Activated CD4-positive, CD25-positive, alpha-beta regulatory T cell treated with anti-CD3 and anti-CD28 coated beads, Interleukin-2, amount 50 U/mL, for 24 hours (primary cell): ENCODE results near the gene SELENBP1.
"Not testable (repeated sequence)": the region's sequence is repeated elsewhere in the genome, so short reads cannot be mapped to it uniquely, and the experiment has no call there.

Experiments
- ATAC-seq, 2 donors: fragments of 150-1000 bp; cut with Tn5 transposase; one replicate each; pipeline ENCODE4 v1.10.0; 2021; ENCODE audit warnings: mild to moderate bottlenecking in 1 of 2, moderate library complexity in 1 of 2

SELENBP1 gene

DNA sequence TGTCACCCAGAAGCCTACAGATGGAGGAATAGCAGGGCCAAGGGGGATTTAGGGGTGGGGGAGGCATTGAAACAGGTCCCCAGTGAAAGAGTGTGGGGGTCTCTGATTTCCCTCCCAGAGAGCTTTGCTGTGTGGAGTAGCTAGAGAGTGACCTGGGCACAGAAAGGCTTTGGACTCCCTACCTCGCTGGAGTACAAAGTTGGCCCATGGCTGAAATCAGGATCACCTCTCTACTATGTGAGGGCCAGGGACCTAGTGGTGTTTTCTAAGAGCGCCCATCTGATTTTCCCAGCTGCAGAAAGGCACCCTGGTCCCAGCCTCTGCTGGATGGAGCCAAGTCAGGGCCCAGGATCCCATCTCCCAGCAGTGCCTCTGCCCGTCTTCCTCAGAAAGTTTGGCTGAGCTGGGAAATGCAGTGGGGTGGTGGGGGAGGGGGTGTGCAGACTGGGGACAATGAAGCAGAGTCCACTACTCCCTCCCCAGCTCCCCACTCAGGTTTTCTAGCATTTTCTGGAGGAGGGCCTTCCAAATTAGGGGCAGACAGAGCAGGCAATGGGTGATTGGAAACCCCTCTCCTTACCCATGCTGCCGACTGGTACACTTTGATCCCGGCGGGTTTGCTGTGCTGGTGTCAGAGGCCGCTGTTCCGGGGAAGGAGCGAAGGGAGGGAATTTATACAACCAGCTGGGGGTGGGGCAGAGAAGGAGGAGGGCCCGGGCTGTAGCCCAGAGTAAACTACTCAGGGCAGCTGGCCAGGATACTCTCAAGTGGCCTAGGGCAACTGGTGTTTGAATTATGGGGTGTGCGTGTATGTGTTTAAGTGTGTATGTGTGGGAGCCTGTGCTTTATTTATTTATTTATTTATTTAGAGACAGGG lies at the start of gene SELENBP1:
Gene SELENBP1, minus strand, starts transcription at position 648 of the 877 bp plus-strand sequence. Its CDS starts 64 bp downstream, at position 584.
- ATAC-seq: no peak

DNA sequence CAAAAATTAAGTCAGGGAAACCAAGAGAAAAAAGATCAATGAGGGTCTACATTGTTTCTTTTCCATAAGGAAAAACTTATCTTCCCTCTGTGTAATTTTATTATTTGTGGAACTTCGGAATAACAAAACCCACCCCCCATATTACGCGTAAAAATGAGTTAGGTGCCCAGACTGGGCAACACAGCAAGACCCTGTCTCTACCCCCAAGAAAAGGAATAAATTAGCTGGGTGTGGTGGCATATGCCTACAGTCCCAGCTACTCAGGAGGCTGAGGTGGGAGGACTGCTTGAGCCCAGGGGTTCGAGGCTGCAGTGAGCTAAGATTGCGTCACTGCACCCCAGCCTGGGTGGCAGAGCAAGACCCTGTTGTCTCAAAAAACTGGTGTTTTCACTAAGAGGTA lies 47.3 kb upstream of the SELENBP1 start:
- no peak for ATAC-seq

DNA sequence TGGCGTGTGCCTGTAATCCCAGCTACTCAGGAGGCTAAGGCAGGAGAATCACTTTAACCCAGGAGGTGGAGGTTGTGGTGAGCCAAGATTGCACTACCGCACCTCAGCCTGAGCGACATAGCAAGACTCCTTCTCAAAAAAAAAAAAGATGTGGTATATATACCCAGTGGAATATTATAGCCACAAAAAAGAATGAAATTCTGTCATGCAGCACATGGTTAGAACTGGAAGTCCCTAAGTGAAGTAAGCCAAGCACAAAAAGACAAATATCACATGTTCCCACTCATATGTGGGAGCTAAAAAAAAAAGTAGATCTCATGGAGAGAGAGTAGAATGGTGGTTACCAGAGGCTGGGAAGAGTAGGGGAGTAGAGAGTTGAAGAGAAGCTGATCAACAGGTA lies 45.6 kb upstream of the SELENBP1 start:
- no peak for ATAC-seq

DNA sequence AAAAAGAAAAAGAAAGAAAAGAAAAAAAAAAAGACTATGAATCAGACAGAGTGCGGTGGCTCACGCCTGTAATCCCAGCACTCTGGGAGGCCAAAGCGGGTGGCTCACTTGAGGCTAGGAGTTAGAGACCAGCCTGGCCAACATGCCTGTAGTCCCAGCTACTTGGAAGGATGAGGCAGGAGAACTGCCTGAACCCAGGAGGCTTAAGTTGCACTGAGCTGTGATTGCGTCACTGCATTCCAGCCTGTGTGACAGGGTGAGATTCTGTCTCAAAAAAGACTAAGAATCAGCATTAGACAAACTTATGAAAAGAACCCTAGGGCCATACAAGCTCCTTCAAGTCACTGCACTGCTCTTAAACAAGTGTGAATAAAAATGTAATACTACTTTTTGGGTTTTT lies 43.7 kb upstream of the SELENBP1 start:
- no peak for ATAC-seq

DNA sequence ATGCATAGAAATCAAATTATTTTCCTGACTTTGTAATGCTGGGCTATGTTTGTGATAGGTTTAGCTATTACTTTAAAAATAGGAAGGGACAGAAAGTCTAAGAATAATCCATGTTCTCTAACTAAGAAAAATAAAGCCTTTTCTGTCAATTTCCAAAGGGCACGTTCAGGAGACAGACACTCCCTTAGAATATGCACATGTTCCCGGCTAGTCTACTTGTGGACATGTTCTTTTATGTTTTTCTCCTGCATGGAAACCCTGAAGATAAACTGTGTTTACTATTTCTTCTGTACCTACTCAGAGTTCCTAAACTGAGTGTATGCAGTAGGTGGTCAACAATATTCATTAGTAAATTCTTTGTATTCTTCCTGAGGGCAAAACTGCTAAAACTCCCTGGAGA lies 39.4 kb upstream of the SELENBP1 start:
- ATAC-seq: no peak

DNA sequence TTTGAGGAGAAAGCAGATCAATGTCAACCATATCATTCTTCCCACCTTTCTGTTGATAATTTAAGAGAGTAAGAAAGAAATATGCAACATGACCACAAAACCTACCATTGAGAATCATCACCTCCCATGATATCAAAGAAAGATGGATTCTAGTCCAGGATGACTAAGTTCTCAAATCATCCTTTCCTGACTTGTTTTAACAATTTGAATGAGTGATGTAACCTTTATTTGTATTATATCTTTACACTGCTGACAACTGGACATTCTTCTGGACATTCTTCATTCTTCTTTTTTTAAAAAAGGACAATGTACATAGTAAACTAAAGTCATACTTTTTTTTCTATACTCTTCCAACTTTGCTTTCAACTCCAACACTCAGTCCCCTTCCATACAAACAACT lies 36.4 kb upstream of the SELENBP1 start:
- no peak for ATAC-seq

DNA sequence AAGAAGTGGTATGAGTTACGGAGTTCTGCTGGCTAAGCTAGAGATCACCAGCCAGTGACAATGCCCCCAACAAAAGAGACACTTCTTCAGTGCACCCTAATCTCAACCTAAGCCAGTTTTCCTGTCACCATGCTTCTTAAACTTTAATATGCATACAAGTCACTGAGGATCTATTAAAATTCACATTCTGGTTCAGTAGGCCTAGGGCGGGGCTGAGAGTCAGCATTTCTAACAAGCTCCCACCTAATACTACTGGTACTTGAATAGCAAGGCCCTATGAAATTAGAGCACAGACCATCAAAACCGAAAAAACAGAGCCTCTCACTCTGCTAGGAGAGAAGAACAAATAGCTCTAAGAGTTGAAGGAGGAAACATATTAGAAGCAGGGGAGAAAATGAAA lies 34.8 kb upstream of the SELENBP1 start:
- no peak for ATAC-seq

DNA sequence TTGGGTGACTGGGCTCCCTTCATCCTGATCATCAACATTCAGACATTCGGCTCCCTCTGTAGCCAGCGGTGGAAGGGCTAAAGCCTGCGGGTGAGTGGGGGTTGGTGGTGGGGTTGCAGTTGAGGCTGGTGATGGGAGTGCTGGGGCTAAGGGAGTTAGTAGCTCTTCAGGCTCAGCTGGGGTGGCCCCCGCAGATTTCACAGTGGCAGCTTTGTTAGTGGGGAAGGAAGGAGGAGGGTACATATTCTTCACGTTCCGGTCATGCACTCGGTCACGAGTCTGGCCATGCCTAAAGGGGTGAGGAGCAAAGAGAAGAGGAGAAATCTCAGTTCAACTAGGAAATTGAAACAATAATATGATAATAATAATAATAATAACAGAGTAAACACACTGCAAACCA lies 33.7 kb upstream of the SELENBP1 start:
- no peak for ATAC-seq

DNA sequence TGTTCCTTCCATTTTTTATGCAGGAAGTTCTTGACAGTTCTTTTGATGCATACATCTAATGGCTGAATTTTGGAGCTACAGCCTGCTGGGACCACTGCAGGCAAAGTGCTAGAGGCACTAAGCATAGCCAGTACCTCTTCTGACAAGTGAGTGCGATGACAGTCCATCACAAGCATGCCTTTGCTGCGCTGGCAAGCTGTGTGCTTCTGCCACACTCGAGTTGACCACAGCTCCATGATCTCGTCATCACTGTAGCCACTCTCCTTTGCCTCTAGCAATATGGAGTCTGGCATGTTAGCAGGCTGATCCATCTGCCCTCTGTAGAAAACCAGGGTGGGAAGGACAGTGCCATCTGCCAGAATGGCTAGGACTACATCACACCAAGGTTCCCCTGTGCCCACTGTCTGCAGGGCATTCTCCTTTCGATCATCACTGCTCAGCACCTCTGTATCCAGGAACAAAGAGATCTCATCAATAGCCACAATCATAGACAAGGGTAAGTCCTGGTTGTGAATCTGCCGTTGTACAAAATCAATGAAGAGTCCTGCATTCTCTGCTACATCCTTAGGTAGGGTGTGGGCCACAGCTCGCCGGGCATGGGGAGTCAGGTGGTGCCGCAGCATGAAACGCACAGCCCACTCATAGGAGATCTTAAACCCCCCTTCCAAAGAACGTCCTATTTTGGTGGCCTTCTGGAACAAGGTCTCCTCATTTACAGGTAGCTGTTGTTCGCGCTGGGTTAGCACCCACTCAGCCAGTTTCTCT lies 32.9 kb upstream of the SELENBP1 start:
- no peak for ATAC-seq

DNA sequence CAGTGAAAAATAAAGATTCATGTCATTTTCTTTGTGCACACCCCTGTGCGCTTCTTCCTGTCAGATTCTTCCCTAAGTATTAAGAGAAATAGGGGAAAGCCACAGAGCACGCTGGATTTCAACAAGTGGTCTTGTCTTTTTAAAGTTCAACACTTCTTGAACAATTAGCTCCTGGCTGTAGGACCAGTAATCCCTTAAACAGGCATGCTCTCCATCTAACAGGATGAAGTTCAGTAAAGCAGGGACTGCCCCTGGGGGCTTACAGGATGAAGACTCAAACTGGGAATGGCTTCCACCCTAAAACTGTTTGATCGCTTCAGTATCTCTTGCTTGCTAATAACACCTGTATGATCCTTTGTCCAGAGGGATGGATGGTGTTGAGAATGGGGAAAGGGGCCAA lies 31.1 kb upstream of the SELENBP1 start:
- no peak for ATAC-seq

DNA sequence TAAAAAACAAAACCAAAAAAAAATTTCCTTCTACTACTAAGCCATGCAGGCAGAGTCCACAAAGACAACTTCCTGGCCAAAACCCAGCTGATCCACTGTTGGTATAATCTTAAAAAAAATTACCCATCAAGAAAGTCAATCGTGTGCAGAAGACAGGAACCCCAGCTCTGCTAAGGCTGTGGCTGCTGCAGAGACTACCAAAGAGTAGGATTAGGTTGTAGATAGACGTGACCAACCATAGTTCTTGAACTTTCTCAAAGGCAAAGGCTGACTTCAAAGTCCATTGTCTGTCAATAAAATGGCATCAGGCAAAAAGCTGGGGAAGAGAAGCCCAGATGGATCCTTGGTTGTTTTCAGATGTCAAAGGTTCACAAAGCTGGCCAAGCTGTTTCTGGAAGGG lies 30.3 kb upstream of the SELENBP1 start:
- no peak for ATAC-seq

DNA sequence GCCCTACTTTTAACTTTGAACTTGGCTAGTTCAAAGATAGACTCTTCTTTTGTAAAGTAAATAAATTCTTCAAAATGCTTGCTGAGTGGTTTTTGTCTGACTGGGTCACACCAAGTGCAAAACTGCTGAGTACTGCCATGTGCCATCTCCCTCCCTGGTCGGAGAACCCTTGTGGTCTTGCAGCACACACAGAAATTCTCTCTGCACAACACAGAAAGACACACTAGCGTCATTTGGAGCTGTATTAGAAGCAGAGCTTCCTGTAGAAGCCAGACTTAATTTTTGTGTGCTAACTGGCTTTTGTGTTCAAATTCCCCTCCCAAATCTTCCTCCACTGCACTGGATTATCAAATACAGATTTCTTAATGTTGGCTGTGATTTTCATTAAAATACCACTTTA lies 29.4 kb upstream of the SELENBP1 start:
- no peak for ATAC-seq

DNA sequence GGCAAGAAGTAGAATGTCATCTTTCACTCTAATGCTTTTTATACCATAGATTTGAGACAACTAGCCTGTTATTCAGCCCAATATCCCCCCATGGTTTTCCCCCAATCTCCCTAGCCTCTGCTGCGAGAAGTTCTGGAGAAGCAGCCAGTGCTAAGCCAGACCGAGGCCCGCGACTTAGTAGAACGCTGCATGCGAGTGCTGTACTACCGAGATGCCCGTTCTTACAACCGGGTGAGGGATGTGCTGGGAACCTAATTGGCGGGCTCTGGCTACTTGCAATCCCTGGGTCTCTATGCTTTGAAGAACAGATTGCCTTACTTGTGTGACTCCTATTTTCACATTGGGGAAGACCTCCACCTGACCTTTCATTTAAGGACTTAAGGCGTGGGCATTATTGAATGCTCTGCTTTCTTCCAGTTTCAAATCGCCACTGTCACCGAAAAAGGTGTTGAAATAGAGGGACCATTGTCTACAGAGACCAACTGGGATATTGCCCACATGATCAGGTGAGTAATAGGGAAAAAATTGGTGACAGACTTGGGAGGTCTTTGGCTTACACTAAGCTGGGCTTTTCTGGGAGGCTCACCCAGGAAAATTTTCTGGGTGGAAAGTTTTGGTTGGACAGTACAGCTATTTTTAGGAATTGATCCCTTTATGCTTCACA lies 28.8 kb upstream of the SELENBP1 start:
- ATAC-seq: no peak

DNA sequence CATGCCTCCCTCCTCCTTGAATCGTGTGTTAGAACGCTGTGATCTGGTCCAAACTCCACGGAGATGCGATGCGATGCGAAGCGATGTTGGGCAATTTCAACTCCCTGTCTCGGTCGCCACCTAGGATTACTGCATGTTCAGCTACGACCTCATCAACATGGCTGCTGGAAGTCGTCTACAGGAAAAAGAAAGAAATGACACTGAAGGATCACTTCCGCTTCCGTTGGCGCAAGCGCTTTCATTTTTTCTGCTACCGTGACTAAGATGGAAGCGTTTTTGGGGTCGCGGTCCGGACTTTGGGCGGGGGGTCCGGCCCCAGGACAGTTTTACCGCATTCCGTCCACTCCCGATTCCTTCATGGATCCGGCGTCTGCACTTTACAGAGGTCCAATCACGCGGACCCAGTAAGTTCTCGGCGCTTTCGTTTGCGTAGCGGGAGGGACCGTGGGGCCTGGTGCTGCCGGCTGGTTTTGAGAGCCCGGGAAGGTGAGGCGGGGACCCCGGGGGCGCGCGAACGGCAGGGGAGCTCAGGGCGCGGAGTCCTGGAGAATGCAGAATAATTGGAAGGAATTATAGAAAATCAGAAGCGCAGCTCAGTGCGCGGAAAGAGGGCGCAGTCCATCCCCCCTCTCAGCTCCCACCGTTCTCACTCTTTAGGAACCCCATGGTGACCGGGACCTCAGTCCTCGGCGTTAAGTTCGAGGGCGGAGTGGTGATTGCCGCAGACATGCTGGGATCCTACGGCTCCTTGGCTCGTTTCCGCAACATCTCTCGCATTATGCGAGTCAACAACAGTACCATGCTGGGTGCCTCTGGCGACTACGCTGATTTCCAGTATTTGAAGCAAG lies 27.0 kb upstream of the SELENBP1 start, which contains the start of gene PSMB4:
Gene PSMB4, plus strand, starts transcription at position 250 of the 848 bp plus-strand sequence. Its CDS starts 15 bp downstream, at position 265.
- ATAC-seq: peak; percentile 92 to 94

DNA sequence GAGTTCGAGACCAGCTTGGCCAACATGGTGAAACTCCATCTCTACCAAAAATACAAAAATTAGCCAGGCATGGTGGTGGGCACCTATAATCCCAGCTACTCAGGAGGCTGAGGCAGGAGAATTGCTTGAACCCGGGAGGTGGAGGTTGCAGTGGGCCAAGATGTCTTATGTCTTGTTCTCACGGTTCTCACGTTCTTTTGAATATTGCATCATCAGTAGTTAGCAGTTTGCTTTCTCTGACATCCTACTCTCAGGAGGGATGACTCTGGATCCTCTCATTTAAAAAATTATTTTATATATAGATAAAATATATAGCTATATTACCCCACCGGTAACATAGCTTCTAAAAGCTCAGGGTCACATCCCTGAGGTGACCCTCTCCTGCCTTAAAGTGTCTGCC lies 23.8 kb upstream of the SELENBP1 start:
- ATAC-seq: not testable (repeated sequence)

DNA sequence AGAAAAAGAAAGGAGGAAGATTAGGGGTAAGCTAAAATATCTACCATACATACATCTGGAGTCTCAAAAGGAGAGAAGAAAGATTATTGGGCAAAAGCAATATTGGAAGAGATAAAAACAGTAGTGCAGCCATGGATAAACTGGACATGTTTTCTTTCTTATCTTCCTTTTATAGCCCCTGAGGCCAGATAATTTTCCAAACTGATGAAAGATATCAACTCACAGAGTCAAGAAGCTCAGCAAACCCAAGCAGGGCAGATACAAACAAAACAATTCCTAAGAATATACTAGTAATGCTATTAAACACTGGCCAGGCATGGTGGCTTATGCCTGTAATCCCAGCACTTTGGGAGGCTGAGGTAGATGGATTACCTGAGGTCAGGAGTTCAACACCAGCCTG lies 21.1 kb upstream of the SELENBP1 start:
- no peak for ATAC-seq

DNA sequence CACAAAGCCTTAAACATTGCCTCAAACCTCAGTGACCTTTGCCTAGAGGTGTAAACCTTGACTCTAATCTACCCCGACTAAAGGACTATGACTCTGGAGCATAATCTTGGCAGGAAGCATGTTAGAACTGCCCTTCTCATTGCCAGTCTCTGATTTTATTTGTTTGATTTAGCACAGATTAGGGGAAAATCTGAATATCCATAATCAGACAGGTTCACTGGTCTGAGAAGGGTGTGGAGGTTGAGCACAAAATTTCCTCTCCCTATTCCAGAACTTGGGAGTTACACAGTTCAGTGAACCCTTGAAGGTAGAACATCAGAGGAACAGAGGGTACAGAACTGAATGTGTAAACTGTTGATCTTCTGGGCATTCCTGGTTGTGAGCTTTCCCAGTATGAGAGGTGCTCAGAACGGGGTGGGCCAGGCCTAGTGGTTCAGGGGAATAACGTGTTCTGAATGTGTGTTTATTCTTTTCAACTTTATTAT lies 18.6 kb upstream of the SELENBP1 start:
- no peak for ATAC-seq

DNA sequence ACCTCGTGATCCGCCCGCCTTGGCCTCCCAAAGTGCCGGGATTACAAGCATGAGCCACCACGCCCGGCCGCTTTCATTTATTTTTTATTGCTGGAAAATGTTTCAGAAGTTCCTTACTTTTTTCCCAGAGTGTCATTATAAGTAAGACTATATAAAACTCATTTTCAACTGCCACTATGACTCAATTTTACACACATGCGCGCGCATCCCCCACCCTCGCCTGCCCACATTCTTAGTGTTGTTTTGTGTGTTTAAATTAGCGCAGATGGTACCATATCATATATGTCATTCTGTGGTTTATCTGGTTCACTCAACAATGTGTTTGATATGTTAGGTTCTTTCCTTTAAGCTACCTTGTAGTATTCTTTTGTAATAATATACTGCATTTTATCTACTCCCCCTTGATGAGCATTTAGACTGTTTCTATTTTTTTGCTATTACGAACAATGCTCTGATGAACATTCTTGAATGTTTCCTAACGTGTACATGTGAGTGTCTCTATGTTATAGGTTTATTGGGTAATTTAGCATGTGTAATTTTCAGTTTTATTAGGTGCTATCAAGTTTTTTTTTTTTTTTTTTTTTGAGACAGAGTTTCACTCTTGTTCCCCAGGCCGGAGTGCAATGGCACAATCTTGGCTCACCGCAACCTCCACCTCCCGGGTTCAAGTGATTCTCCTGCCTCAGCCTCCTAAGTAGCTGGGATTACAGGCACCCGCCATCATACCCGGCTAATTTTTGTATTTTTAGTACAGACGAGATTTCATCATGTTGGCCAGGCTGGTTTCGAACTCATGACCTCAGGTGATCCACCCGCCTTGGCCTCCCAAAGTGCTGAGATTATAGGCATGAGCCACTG lies 17.9 kb upstream of the SELENBP1 start:
- ATAC-seq: not testable (repeated sequence)

DNA sequence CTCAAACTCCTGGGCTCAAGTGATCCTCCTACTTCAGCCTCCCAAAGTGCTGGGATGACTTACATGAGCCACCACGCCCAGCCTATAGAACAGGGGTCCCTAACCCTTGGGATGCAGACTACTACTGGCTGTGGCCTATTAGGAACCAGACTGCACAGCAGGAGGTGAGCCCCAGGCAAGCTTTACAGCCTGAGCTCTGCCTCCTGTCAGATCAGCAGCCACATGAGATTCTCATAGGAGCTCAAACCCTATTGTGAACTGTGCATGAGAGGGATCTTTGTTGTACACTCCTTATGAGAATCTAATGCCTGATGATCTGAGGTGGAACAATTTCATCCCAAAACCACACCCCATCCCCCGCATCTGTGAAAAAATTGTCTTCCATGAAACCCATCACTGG lies 13.5 kb upstream of the SELENBP1 start:
- ATAC-seq: no peak

DNA sequence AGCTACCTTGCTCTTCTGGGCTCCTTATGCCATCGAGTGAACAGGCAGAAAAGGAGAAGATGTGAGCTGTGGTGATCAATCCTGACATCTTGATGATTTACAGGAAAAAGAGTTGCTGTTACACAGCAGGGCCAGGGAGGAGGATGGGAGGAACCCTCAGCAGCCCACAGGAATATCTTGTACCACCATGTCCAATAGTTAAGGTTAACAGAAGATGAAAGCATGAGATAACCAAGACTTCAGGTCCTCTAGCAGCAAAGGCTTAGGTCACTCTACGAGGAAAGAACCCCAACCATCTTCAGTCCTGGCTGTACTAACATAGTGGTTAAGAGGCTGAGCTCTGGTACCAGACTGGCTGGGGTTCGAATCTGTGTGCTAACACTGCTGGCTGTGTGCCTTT lies 12.1 kb upstream of the SELENBP1 start:
- ATAC-seq: no peak
